Activated T-cell treated with anti-CD3 and anti-CD28 coated beads, Interleukin-2, amount 50 U/mL, for 24 hours (primary cell): ENCODE results near the gene MAG.

Source experiments
- DNase-seq: peaks from one replicate; pipeline ENCODE4 v3.0.0-alpha.2; 2020
- H3K27ac Mint-ChIP-seq: 2 replicates; pipeline ENCODE4 v1.8.0; 2020; ENCODE audit warnings: mild to moderate bottlenecking, mixed read lengths
- H3K27me3 Mint-ChIP-seq: 2 replicates; pipeline ENCODE4 v1.8.0; 2020; ENCODE audit warnings: mixed read lengths
- H3K36me3 Mint-ChIP-seq: 2 replicates; pipeline ENCODE4 v1.8.0; 2020; ENCODE audit warnings: low read depth, mixed read lengths
- H3K4me1 Mint-ChIP-seq: 2 replicates; pipeline ENCODE4 v1.8.0; 2020; ENCODE audit warnings: low read depth, mixed read lengths
- H3K4me3 Mint-ChIP-seq: 2 replicates; pipeline ENCODE4 v1.8.0; 2020; ENCODE audit warnings: mild to moderate bottlenecking, moderate library complexity, mixed read lengths
- H3K9me3 Mint-ChIP-seq: 2 replicates; pipeline ENCODE4 v1.8.0; 2020; ENCODE audit warnings: mixed read lengths

Gene MAG

GRCh38 chr19:35309481-35310279 is 17.7 kb downstream of the MAG start:
- H3K4me1 Mint-ChIP-seq, result peaks cover 2% of the 10 kb centered on the region
- no peak for DNase-seq
- no peak overlapping the region for H3K4me3 Mint-ChIP-seq

DNA sequence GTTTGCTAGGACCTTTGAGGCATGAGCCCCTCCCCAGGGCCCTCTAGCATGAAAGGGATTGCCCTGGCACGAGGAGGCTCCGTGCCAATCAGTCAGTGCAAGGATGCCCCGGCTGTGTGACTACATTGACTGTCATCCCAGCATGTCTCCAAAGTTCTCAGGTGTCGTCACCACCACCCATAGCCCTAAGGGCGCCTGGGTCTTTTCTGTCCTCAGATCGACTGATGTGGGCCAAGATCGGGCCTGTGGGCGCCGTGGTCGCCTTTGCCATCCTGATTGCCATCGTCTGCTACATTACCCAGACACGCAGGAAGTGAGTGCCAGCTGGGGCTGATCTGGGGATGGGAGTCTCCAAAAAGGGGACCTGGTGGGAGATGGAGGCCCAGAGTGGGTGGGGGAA is 18.4 kb downstream of the MAG start:
- H3K36me3 Mint-ChIP-seq, result no peaks in the 10 kb centered on the region
- no peaks in the 10 kb centered on the region for H3K9me3 Mint-ChIP-seq
- H3K27me3 Mint-ChIP-seq, result no peaks in the 10 kb centered on the region
- H3K4me3 Mint-ChIP-seq, result no peak overlapping the region
- peaks cover 2% of the 10 kb centered on the region for H3K4me1 Mint-ChIP-seq
- DNase-seq, result no peak
- H3K27ac Mint-ChIP-seq, result no peak overlapping the region

More at GRCh38 chr19:35309481-35310279, 17.7 kb downstream of the MAG start:
- Mint-ChIP-seq H3K27me3 (no peaks in the 10 kb centered on the region), H3K27ac (no peak overlapping the region), H3K9me3 (no peaks in the 10 kb centered on the region), H3K36me3 (no peaks in the 10 kb centered on the region)

DNA sequence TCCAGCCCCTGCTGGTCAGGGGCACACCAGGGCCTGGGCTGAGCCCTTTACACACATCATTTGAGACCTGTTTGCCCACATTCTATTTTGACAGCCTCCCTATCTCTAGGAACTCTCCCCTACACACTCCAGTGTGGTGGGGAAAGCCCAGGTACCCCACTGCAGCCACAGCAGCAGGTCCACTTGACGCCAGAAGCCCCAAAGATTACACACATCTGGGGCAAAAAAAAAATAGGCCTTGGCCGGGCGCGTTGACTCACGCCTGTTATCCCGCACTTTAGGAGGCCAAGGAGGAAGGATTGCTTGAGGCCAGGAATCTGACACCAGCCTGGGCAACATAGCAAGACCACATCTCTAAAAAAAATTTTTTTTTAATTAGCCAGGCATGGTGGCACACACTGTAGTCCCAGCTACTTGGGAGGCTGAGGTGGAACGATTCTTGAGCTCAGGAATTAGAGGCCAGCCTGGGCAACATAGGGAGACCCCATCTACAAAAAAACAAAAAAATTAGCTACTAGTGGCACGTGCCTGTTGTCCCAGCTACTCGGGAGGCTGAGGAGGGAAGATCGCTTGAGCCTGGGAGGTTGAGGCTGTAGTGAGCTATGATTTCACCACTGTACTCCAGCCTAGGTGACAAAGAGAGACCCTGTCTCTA is 19.0 kb downstream of the MAG start:
- Mint-ChIP-seq H3K36me3 (no peaks in the 10 kb centered on the region), H3K4me1 (peaks cover 2% of the 10 kb centered on the region), H3K9me3 (no peaks in the 10 kb centered on the region), H3K27me3 (no peaks in the 10 kb centered on the region), H3K4me3 (no peak overlapping the region), H3K27ac (no peak overlapping the region)
- DNase-seq, result no peak

GRCh38 chr19:35311901-35312665 is 20.1 kb downstream of the MAG start:
- no peak for DNase-seq
- Mint-ChIP-seq H3K4me1 (peaks cover 2% of the 10 kb centered on the region), H3K27me3 (no peaks in the 10 kb centered on the region), H3K4me3 (no peak overlapping the region), H3K27ac (no peak overlapping the region), H3K36me3 (no peaks in the 10 kb centered on the region), H3K9me3 (no peaks in the 10 kb centered on the region)

DNA sequence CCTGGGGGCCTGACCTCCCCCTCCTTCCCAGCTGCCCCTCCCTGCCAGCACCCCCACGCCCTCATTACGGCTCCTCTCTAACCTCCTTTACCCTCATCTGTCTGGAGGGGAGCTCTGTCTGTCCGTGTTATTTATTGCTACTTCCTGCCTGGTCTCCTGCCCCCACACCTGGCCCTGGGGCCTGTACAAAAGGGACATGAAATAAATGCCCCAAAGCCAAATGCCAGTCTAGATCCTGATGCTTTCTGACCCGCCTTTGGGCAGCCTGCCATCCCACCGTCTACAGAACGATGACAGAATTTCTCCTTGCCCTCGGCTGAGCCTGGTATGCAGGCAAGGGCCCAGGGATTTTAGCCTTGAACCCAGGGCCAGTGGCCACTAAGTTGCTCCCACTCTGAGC is 21.6 kb downstream of the MAG start:
- Mint-ChIP-seq H3K36me3 (no peaks in the 10 kb centered on the region), H3K4me3 (no peak overlapping the region), H3K27ac (no peak overlapping the region), H3K4me1 (peaks cover 4% of the 10 kb centered on the region), H3K9me3 (no peaks in the 10 kb centered on the region), H3K27me3 (no peaks in the 10 kb centered on the region)
- no peak for DNase-seq

DNA sequence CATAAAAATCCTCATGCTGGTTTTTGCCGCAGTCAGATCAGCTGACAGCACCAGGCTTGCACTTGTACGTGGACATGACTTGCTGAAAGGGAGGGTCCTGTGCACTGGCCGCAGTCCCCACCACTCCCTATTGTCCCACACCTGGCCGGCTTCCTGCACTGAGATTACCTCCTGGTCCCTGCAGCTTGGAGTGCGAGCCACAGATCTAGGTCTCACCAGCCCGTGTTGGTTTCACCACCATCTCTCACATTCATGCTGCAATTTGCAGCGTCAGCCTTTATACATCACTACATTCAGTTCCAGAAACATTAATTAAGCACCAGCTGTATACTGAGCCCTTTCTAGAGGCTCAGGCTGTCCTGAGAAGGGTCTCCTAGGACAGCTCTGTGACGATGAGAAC is 22.1 kb downstream of the MAG start:
- Mint-ChIP-seq H3K4me1 (peaks cover 9% of the 10 kb centered on the region), H3K36me3 (no peaks in the 10 kb centered on the region), H3K27ac (no peak overlapping the region), H3K4me3 (no peak overlapping the region), H3K9me3 (no peaks in the 10 kb centered on the region), H3K27me3 (no peaks in the 10 kb centered on the region)
- no peak for DNase-seq

GRCh38 chr19:35314858-35315470 is 23.0 kb downstream of the MAG start:
- Mint-ChIP-seq H3K36me3 (no peaks in the 10 kb centered on the region), H3K4me1 (peaks cover 9% of the 10 kb centered on the region), H3K9me3 (no peaks in the 10 kb centered on the region), H3K27me3 (no peaks in the 10 kb centered on the region), H3K4me3 (no peak overlapping the region), H3K27ac (no peak overlapping the region)
- no peak for DNase-seq

GRCh38 chr19:35315883-35316282 is 23.9 kb downstream of the MAG start:
- peaks cover 11% of the 10 kb centered on the region for H3K4me1 Mint-ChIP-seq
- no peaks in the 10 kb centered on the region for H3K9me3 Mint-ChIP-seq
- H3K27ac Mint-ChIP-seq, result no peak overlapping the region
- H3K36me3 Mint-ChIP-seq, result no peaks in the 10 kb centered on the region
- H3K27me3 Mint-ChIP-seq, result peaks cover 8% of the 10 kb centered on the region
- H3K4me3 Mint-ChIP-seq, result no peak overlapping the region
- no peak for DNase-seq

GRCh38 chr19:35316560-35316959 is 24.6 kb downstream of the MAG start:
- no peak overlapping the region for H3K4me3 Mint-ChIP-seq
- H3K9me3 Mint-ChIP-seq, result no peaks in the 10 kb centered on the region
- DNase-seq, result no peak
- peaks cover 11% of the 10 kb centered on the region for H3K4me1 Mint-ChIP-seq
- peaks cover 9% of the 10 kb centered on the region for H3K27me3 Mint-ChIP-seq
- H3K36me3 Mint-ChIP-seq, result no peaks in the 10 kb centered on the region
- H3K27ac Mint-ChIP-seq, result no peak overlapping the region

DNA sequence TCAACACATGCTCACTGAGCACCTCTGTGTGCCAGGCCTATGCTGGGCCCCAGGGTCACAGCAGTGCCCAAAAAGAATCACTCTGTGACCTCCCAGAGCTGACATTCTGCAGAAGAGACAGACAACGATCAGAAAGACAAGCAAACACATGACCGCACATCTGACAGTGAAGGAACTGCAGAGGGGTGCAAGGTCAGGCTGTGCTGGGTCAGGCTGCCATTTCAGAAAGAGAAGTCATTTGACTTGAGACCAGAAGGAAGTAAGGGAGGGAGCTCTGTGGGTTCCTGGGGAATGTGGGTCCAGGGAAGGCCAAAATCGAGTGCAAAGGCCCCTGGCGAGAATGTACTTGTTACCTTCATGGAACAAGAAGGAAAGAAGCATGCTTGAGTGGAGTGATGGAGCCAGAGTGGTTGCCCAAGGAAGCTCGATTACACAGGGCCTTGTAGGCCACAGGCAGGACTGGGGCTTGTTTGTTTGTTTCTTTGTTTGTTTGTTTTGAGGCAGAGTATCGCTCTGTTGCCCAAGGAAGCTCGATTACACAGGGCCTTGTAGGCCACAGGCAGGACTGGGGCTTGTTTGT is 25.6 kb downstream of the MAG start:
- H3K27ac Mint-ChIP-seq, result peak overlapping the region; percentile 19
- H3K36me3 Mint-ChIP-seq, result no peaks in the 10 kb centered on the region
- H3K4me3 Mint-ChIP-seq, result no peak overlapping the region
- peaks cover 11% of the 10 kb centered on the region for H3K4me1 Mint-ChIP-seq
- peaks cover 2% of the 10 kb centered on the region for H3K9me3 Mint-ChIP-seq
- DNase-seq, result no peak
- H3K27me3 Mint-ChIP-seq, result peaks cover 9% of the 10 kb centered on the region

- peaks cover 2% of the 10 kb centered on the region for H3K9me3 Mint-ChIP-seq
- H3K27ac Mint-ChIP-seq, result peak overlapping the region; percentile 55
- no peak for DNase-seq
- H3K4me3 Mint-ChIP-seq, result no peak overlapping the region
- peaks cover 11% of the 10 kb centered on the region for H3K4me1 Mint-ChIP-seq
- H3K36me3 Mint-ChIP-seq, result no peaks in the 10 kb centered on the region
- H3K27me3 Mint-ChIP-seq, result peaks cover 9% of the 10 kb centered on the region
These were observed 26.9 kb downstream of the MAG start for GRCh38 chr19:35318679-35319448.

DNA sequence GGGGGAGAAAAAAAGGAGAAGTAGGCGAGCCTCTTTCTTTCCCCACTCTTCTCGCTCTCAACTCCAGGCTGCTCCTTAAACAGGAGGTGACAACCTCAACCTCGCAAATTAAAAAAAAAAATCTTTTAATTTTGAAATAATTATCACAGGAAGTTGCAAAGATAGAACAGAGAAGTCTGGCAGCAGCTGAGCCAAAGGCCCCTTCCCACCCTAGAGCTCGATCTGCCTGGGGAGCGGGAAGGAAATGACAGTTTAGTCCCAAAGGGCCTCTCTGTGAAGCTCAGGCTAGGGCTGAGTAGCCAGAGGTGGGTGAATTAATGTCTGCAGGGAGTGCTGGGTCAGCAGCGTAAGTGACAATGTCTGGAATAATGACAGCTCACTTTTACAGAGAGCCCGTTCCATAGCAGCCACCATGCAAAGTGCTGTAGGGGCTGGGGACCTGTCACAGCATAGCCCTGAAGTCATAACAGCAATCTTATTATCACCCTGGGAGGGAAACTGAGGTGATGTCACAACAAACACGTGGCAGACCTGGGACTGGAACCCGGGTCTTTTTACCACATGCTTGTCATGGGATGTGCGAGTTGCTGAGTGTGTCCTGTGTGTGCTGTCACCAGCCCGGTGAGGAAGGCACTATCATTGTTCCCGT is 28.2 kb downstream of the MAG start:
- Mint-ChIP-seq H3K4me1 (peaks cover 11% of the 10 kb centered on the region), H3K4me3 (no peak overlapping the region), H3K9me3 (peaks cover 2% of the 10 kb centered on the region), H3K36me3 (no peaks in the 10 kb centered on the region), H3K27ac (no peak overlapping the region), H3K27me3 (peaks cover 9% of the 10 kb centered on the region)
- no peak for DNase-seq

- H3K4me3 Mint-ChIP-seq, result no peak overlapping the region
- no peaks in the 10 kb centered on the region for H3K36me3 Mint-ChIP-seq
- no peak for DNase-seq
- no peak overlapping the region for H3K27ac Mint-ChIP-seq
- H3K27me3 Mint-ChIP-seq, result peaks cover 9% of the 10 kb centered on the region
- H3K4me1 Mint-ChIP-seq, result peaks cover 11% of the 10 kb centered on the region
- H3K9me3 Mint-ChIP-seq, result peaks cover 2% of the 10 kb centered on the region
These were observed 29.3 kb downstream of the MAG start for GRCh38 chr19:35321291-35321690.
